Tibial nerve (tissue), 4 donors: ENCODE results near the gene SLMAP.

Experiments used
- EP300 ChIP-seq, 2 donors: sonication (generic); formaldehyde crosslinking; IDR thresholded peaks; one replicate each; pipeline ENCODE4 v1.6.1; 2017; ENCODE audit warnings: antibody characterized with exemption in 2 of 2, mild to moderate bottlenecking in 1 of 2
- TF ChIP-seq, protein P1 (sequence below), 5 experiments: fragments of 200-600 bp in 3 of 5; fragments of 450-650 bp in 2 of 5; sonication (generic) in 3 of 5; IDR thresholded peaks; one replicate each; pipeline ENCODE4 v1.5.1; 2016 to 2019; ENCODE audit warnings: antibody characterized with exemption in 5 of 5, mild to moderate bottlenecking in 3 of 5, moderate library complexity in 2 of 5

DNA sequence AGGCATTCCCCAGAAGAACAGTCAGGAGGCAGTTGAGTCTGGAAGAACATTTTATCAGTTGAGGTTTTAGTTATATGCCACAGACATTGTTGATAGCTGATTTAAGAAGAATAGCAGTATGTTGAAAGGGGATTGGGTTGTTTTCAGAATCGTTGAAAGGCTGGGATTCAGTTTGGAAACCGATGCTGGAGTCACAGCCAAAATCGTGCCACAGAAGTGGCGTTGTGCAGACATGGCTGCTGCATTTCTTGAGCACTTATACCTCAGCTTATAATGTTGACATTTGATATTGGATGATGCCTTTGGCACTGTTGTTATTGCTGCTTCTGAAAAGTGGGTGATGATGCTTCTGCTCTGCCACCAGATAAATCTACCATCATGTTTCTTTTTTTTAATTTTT is 16.1 kb downstream of the SLMAP start:
- TF ChIP-seq, protein P1, sequence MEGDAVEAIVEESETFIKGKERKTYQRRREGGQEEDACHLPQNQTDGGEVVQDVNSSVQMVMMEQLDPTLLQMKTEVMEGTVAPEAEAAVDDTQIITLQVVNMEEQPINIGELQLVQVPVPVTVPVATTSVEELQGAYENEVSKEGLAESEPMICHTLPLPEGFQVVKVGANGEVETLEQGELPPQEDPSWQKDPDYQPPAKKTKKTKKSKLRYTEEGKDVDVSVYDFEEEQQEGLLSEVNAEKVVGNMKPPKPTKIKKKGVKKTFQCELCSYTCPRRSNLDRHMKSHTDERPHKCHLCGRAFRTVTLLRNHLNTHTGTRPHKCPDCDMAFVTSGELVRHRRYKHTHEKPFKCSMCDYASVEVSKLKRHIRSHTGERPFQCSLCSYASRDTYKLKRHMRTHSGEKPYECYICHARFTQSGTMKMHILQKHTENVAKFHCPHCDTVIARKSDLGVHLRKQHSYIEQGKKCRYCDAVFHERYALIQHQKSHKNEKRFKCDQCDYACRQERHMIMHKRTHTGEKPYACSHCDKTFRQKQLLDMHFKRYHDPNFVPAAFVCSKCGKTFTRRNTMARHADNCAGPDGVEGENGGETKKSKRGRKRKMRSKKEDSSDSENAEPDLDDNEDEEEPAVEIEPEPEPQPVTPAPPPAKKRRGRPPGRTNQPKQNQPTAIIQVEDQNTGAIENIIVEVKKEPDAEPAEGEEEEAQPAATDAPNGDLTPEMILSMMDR (IDR thresholded peaks at IDR 0.05): no peak
- TF ChIP-seq EP300 (IDR thresholded peaks at IDR 0.05): no peak
